HS-27A (cell line): Measurements from ENCODE around the gene RAB40A.
"Not testable (repeated sequence)": the region's sequence is repeated elsewhere in the genome, so short reads cannot be mapped to it uniquely, and the experiment has no call there.

Experiments
- DNase-seq: peaks from one replicate; pipeline ENCODE4 v3.0.0-alpha.2; 2012; ENCODE audit warnings: low read depth, missing footprints

RAB40A gene

DNA sequence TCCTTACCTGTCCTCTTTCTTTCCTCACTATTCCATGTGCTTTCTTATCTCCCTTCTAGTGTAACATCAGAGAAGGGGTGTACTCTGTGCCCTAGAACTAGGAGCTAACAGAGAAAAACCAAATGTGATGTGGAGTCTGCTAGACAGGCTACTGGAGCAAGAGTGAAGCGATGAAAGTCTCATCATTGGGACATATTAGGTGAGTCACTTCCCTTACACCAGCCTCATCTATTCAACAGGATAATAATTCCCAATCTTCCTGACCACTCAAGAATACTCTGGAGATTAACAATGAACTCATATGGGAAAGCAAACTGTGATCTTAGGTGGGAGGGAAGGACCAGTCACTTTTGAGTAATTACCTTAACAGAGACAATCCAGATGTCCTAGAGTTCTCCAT, 58.1 kb downstream of the RAB40A start:
- DNase-seq, result no peak

DNA sequence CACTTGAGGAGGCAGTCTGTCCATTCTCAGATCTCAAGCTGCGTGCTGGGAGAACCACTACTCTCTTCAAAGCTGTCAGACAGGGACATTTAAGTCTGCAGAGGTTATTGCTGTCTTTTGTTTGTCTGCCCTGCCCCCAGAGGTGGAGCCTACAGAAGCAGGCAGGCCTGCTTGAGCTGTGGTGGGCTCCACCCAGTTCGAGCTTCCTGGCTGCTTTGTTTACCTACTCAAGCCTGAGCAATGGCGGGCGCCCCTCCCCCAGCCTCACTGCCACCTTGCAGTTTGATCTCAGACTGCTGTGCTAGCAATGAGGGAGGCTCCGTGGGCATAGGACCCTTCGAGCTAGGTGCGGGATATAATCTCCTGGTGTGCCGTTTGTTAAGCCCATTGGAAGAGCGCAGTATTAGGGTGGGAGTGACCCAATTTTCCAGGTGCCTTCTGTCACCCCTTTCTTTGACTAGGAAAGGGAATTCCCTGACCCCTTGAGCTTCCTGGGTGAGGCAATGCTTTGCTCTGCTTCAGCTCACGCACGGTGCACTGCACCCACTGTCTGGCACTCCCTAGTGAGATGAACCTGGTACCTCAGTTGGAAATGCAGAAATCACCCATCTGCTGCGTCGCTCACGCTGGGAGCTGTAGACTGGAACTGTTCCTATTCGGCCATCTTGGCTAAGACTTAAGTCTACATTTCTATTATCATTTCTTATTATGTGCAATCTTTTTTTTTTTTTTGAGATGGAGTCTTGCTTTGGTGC, 59.1 kb downstream of the RAB40A start:
- DNase-seq, result not testable (repeated sequence)

DNA sequence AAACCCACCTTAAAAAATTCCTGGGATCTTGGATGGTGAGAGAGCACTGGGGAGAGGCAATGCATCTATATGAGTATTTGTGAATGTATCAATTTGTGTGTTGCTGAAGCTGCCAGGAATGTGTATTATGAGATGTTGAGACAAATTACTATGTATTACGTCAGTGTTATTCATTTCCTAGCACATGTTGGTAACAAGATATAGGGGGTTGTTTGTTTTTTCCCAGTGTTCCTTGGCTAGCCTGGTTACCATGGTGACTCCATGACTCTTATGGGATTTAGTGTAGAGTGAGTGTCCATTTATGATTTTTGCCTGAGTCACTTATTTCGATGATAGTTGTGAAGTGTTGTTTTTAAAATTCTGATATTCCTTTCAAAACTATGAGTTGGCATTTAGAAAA, 65.6 kb downstream of the RAB40A start:
- DNase-seq, result peak; percentile 62
